Liver (tissue), 3 donors: ENCODE data around the gene SFXN2.

Source experiments
- FOXA1 ChIP-seq: IDR thresholded peaks from 2 replicates; pipeline ENCODE4 v1.6.1; 2016; ENCODE audit warnings: antibody characterized with exemption
- GABPA ChIP-seq, 2 donors: IDR thresholded peaks in 1 of 2; conservative IDR thresholded peaks in 1 of 2; 2 replicates each; pipeline ENCODE4 v1.6.1; 2016; ENCODE audit warnings: antibody characterized with exemption in 2 of 2, mild to moderate bottlenecking in 1 of 2, moderate library complexity in 1 of 2
- JUND ChIP-seq, 2 donors: IDR thresholded peaks; 2 replicates each; pipeline ENCODE4 v1.6.1; 2016; ENCODE audit warnings: antibody characterized with exemption in 2 of 2
- NR2F2 ChIP-seq: IDR thresholded peaks from 2 replicates; pipeline ENCODE4 v1.6.1; 2016; ENCODE audit warnings: antibody characterized with exemption
- RXRA ChIP-seq, 2 donors: IDR thresholded peaks; 2 replicates each; pipeline ENCODE4 v1.6.1; 2017 to 2018; ENCODE audit warnings: antibody characterized with exemption in 2 of 2, mild to moderate bottlenecking in 1 of 2
- SP1 ChIP-seq: IDR thresholded peaks from 2 replicates; pipeline ENCODE4 v1.6.1; 2018; ENCODE audit warnings: antibody characterized with exemption, mild to moderate bottlenecking
- TAF1 ChIP-seq: conservative IDR thresholded peaks from 2 replicates; pipeline ENCODE4 v1.6.1; 2016; ENCODE audit warnings: antibody characterized with exemption, mild to moderate bottlenecking
- YY1 ChIP-seq: IDR thresholded peaks from 2 replicates; pipeline ENCODE4 v1.6.1; 2016; ENCODE audit warnings: antibody characterized with exemption, mild to moderate bottlenecking
- TF ChIP-seq, protein P1 (sequence below): fragments of 150-350 bp; IDR thresholded peaks from 2 replicates; pipeline ENCODE4 v1.5.1; 2017; ENCODE audit warnings: improper control_type of control experiment, low read depth, low read length; ENCODE audit not compliant: missing input control
- TF ChIP-seq, protein P2 (sequence below): IDR thresholded peaks from 2 replicates; pipeline ENCODE4 v1.6.1; 2016; ENCODE audit warnings: antibody characterized with exemption
- TF ChIP-seq, protein P3 (sequence below): IDR thresholded peaks from 2 replicates; pipeline ENCODE4 v1.6.1; 2016; ENCODE audit warnings: antibody characterized with exemption, mild to moderate bottlenecking
- TF ChIP-seq, protein P4 (sequence below): IDR thresholded peaks from 2 replicates; pipeline ENCODE4 v1.6.1; 2016; ENCODE audit warnings: antibody characterized with exemption
- TF ChIP-seq, protein P5 (sequence below): IDR thresholded peaks from 2 replicates; pipeline ENCODE4 v1.6.1; 2016; ENCODE audit warnings: antibody characterized with exemption
- donor health status: healthy.
- donor health status: healthy.

GRCh38 chr10:102741726-102742237 lies 27.3 kb downstream of the SFXN2 start:
- TF ChIP-seq, protein P1, sequence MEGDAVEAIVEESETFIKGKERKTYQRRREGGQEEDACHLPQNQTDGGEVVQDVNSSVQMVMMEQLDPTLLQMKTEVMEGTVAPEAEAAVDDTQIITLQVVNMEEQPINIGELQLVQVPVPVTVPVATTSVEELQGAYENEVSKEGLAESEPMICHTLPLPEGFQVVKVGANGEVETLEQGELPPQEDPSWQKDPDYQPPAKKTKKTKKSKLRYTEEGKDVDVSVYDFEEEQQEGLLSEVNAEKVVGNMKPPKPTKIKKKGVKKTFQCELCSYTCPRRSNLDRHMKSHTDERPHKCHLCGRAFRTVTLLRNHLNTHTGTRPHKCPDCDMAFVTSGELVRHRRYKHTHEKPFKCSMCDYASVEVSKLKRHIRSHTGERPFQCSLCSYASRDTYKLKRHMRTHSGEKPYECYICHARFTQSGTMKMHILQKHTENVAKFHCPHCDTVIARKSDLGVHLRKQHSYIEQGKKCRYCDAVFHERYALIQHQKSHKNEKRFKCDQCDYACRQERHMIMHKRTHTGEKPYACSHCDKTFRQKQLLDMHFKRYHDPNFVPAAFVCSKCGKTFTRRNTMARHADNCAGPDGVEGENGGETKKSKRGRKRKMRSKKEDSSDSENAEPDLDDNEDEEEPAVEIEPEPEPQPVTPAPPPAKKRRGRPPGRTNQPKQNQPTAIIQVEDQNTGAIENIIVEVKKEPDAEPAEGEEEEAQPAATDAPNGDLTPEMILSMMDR, result no peak
- TF ChIP-seq TAF1 (no peak), FOXA1 (no peak), SP1 (no peak), GABPA (IDR thresholded peaks at IDR 0.05 in 1 of 2, conservative IDR thresholded peaks at IDR 0.05 in 1 of 2) (no peak), JUND (IDR thresholded peaks at IDR 0.05) (no peak), YY1 (no peak), RXRA (IDR thresholded peaks at IDR 0.05) (no peak), NR2F2 (no peak)
- TF ChIP-seq, protein P2, sequence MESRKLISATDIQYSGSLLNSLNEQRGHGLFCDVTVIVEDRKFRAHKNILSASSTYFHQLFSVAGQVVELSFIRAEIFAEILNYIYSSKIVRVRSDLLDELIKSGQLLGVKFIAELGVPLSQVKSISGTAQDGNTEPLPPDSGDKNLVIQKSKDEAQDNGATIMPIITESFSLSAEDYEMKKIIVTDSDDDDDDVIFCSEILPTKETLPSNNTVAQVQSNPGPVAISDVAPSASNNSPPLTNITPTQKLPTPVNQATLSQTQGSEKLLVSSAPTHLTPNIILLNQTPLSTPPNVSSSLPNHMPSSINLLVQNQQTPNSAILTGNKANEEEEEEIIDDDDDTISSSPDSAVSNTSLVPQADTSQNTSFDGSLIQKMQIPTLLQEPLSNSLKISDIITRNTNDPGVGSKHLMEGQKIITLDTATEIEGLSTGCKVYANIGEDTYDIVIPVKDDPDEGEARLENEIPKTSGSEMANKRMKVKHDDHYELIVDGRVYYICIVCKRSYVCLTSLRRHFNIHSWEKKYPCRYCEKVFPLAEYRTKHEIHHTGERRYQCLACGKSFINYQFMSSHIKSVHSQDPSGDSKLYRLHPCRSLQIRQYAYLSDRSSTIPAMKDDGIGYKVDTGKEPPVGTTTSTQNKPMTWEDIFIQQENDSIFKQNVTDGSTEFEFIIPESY, result no peak
- TF ChIP-seq, protein P3, sequence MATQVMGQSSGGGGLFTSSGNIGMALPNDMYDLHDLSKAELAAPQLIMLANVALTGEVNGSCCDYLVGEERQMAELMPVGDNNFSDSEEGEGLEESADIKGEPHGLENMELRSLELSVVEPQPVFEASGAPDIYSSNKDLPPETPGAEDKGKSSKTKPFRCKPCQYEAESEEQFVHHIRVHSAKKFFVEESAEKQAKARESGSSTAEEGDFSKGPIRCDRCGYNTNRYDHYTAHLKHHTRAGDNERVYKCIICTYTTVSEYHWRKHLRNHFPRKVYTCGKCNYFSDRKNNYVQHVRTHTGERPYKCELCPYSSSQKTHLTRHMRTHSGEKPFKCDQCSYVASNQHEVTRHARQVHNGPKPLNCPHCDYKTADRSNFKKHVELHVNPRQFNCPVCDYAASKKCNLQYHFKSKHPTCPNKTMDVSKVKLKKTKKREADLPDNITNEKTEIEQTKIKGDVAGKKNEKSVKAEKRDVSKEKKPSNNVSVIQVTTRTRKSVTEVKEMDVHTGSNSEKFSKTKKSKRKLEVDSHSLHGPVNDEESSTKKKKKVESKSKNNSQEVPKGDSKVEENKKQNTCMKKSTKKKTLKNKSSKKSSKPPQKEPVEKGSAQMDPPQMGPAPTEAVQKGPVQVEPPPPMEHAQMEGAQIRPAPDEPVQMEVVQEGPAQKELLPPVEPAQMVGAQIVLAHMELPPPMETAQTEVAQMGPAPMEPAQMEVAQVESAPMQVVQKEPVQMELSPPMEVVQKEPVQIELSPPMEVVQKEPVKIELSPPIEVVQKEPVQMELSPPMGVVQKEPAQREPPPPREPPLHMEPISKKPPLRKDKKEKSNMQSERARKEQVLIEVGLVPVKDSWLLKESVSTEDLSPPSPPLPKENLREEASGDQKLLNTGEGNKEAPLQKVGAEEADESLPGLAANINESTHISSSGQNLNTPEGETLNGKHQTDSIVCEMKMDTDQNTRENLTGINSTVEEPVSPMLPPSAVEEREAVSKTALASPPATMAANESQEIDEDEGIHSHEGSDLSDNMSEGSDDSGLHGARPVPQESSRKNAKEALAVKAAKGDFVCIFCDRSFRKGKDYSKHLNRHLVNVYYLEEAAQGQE, result no peak
- TF ChIP-seq, protein P4, sequence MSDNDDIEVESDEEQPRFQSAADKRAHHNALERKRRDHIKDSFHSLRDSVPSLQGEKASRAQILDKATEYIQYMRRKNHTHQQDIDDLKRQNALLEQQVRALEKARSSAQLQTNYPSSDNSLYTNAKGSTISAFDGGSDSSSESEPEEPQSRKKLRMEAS, result no peak
- TF ChIP-seq, protein P5, sequence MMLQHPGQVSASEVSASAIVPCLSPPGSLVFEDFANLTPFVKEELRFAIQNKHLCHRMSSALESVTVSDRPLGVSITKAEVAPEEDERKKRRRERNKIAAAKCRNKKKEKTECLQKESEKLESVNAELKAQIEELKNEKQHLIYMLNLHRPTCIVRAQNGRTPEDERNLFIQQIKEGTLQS, result no peak
